Limb (tissue), 2 donors: ENCODE results near the gene METAP1.
"Not testable (repeated sequence)": the region's sequence is repeated elsewhere in the genome, so short reads cannot be mapped to it uniquely, and the experiment has no call there.

Experiments
- DNase-seq, 2 donors: peaks; one replicate each; pipeline ENCODE4 v3.0.0-alpha.2; 2016; ENCODE audit errors: extremely low spot score in 2 of 2

The METAP1 gene

DNA sequence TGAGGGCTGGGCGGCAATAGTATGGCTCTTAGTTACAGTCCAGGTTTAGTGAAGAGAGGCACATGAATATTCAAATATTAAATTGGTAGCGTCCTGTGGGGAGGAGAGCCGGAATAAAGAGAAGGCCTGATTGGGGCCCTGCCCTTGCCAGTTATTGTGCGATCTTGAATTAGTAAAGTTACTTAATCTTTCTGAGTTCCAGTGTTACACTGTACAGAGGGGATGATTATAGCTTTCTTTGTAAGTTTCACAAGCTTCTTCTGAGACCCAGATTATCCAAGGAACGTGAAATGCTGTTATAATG, 1.2 kb downstream of the METAP1 start:
- DNase-seq, result no peak

DNA sequence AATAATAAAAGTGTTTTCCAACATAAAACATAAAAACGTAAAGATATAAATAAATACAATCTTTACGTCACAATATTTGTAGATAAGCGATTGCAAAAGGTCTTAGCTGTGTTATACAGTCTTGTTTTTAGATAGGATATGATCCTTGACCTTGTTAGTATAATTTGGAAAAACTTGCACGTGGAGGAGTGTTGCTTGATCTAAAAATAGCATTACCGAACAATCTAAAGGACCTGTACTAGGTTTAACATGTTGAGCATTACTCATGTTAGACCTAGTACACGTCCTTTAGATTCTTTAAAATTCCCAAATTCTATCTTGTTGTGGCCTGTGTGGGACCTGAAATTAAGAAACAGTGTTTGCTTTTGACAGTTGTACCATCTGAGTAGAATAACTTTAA, 1.6 kb downstream of the METAP1 start:
- DNase-seq, result no peak

DNA sequence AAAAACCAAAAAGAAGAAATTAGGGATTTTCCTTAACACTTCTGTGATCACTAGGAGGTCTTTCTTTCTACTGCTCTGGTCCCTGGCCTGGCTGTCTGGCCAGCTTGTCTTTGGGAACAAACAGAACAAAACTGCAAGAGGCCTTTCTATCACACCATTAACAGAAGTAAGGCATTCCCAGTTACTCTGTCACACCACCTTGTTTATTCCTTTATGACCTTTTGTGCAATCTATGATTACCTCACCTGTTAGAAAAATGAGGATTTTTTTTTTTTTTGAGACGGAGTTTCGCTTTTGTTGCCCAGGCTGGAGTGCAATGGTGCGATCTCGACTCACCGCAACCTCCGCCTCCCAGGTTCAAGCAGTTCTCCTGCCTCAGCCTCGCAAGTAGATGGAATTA, 3.0 kb downstream of the METAP1 start:
- DNase-seq, result no peak

DNA sequence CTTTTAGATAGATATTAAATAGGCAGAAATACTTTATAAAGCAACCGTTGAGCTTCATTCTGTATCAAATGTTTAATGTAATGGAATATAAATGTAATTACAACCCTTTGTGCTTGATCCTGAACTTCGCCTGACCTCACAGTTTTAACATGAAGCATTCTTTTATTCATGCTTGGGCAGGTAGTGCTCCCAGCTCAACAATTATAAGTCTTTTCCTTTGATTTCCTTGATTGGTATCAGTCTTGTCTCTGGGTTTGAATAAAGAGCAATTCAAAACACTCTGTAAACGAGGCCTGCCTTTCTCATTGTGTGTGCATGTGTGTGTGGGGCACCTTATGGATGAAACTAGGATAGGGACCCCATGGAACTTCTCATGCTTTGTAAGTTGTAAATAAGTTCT, 6.8 kb downstream of the METAP1 start:
- DNase-seq, result no peak

DNA sequence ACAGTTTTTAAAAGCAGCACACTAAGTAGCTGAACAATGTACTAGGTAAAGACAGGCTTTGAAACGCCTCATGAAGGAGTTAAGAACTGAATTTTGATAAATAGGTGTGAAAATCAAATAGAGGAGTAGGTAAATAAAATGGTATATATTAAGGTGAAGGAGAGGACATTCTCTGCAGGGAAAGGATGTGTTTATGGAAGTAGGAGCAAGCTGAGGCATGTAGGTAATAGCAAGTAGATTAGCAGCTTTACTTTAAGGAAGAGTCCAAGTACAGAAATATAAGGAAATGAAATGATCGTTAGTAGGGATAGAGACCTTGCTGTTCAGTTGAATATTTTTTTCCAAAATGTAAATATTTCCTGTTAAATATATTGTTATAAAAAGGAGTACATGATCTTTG, 12.5 kb downstream of the METAP1 start:
- DNase-seq, result no peak

DNA sequence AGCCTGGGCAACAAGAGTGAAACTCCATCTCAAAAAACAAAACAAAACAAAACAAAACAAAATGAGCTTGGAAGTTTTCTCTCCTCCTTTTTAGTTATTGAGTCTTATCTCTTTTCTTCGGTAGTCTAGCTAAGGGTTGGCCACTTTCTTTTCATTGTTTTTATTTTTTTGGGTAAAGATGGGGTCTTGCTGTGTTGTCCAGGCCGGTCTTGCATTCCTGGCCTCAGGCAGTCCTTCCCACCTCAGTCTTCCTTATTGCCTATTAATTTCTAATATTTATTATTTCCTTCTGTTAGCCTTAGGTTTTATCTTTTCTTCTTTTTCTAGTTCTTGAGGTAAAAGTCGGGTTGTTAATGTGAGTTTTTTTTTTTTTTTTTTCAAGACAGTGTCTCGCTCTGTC, 16.4 kb downstream of the METAP1 start:
- no peak for DNase-seq

DNA sequence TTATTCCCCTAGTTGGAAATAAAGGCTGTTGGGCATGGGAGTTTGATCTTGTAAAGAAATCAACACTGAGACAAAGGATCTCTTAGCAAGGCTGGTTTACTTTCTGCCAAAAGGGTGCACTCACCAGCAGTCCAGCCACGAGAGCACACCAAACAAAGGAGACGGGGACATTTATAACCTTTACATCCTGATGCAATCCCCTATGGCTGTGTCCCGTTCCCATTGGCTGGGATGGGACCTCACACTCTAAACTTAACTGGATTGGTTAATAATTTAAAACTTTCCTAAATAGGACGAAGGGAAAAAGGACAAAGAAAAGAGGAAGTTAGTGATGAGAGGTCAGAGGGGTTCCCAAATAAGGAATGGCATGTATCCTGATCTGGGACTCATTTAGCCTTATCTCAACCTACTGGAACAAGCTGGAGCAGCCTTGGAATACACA, 17.9 kb downstream of the METAP1 start:
- DNase-seq, result no peak

DNA sequence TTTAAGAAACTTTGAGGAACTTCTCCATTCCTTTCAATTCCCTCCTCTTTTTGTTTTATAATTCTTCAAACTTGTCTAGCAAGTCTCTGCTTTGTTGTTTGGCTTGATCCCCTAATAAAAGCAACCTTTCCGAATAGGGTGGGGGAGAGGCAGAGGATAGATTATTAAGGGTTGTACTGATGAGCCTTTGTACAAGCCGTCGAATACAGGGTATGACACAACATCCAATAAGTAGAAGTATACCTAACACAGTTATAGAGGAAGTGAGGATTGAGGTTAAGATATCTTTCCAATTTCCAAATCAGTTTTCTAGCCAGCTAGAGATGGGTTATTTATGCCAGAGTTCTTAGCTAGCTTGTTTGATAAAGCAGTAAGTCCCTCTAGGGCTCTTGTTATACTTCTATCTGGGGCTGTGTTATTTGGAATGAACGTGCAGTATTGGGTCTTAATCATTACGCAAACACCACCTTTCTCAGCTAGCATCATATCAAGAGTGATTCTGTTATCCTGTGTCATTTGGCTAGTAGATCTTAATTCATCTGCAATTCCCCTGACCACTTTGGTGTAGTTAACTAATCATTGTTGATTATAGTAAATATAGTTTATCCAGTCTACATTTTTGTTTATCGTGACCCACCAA, 18.5 kb downstream of the METAP1 start:
- DNase-seq, result no peak

DNA sequence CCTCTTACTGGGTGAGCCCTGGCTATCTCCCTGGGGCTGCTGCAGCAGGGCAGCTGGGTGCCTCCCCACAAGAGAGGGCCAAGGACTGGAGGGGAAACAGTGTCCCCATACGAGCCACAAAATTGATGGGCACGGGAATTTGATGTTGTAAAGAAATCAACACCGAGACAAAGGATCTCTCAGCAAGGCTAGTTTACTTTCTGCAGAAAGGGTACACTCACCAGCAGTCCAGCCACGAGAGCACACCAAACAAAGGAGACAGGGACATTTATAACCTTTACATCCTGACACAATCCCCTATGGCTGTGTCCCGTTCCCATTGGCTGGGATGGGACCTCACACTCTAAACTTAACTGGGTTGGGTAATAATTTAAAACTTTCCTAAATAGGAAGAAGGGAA, 25.9 kb downstream of the METAP1 start:
- no peak for DNase-seq

DNA sequence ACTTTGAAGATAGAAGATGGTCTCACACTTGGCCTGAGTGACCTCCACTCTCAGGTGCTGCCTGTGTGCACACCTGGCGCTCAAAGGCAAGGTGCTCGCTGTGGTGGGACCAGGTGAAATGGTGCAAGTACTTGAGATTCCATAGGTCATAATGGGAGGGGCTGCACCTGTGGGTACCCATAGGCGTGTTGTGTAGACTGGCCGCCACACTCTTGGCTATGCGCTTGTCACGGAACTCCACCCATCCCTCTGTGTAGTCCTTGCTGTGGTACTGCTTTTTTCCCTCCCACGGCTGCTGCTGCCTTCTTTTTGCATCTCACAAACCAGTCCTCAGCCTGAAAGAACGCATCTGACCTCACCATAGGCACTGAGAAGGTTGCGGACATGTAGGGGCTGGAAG, 27.0 kb downstream of the METAP1 start:
- no peak for DNase-seq

DNA sequence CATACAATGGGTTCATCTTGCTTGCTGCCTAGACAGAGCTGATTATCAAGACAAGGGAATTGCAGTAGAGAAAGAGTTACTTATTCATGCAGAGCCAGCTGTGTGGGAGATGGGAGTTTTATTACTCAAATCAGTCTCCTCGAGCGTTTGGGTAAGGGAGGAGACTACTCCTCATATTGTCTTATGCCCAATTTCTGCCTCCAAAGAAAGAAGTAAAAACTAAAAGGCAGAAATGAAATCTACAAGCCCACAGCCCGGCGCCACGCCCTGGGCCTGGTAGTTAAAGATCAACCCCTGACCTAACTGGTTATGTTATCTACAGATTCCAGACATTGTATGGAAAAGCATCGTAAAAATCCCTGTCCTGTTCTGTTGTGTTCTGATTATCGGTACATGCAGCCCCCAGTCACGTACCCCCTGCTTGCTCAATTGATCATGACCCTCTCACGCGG, 28.3 kb downstream of the METAP1 start:
- not testable (repeated sequence) for DNase-seq

DNA sequence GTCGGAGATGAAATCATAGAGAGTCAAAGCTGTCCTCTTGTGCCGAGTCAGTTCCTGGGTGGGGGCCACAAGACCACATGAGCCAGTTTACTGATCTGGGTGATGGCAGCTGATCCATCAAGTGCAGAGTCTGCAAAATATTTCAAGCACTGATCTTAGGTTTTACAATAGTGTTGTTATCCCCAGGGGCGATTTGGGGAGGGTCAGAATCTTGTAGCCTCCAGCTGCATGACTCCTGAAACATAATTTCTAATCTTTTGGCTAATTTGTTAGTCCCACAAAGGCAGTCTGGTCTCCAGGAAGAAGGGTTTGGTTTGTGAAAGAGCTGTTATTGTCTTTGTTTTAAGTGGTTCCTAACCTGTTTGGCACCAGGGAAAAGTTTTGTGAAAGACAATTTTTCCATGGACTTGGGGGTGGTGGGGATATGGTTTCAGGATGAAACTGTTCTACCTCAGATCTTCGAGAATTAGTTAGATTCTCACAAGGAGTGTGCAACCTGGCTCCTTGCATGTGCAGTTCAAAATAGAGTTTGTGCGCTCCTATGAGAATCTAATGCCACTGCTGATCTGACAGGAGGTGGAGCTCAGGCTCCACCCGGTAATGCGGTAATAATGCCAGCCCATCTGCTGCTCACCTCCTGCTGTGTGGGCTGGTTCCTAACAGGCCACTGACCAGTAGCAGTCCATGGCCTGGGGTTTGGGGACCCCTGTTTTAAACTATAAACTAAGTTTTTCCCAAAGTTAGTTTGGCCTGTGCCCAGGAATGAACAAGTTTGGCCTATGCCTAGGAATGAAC, 29.2 kb downstream of the METAP1 start:
- no peak for DNase-seq

DNA sequence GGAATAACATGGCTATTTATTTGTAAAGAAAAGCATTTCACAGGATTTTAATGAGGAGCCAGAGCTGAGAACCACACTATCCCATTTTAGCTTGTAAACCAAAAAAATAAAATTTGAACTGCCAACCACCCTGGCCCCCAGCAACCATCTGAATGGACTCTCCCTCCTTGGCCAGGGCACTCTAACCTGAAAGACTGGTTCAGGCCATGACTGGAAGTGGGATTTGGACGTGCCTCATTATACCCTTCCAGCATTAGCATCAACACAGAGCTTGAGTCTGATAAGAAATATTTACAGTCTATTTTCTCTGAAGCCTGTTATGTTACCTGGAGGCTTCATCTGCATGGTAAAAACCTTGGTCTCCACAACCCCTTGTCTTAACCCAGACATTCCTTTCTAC, 30.0 kb downstream of the METAP1 start:
- DNase-seq, result no peak

DNA sequence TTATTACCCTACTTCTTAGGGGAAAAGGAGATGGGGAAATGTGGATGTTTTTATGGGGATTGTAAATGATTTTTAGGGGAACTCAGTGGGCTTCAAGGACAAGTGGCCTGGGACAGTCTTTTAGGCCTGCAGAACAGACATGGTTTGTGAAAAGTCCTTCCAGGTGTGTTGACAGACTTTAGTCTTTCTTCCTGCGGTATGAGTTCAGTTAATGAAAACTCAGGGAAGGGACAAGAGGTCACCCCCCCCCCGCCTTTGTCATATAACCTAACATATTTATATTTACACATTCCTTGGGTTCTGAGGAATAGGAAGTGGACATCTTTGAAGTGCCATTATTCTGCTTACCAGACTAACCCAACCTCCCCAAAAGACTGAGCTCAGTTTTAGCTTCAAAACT, 31.8 kb downstream of the METAP1 start:
- no peak for DNase-seq

DNA sequence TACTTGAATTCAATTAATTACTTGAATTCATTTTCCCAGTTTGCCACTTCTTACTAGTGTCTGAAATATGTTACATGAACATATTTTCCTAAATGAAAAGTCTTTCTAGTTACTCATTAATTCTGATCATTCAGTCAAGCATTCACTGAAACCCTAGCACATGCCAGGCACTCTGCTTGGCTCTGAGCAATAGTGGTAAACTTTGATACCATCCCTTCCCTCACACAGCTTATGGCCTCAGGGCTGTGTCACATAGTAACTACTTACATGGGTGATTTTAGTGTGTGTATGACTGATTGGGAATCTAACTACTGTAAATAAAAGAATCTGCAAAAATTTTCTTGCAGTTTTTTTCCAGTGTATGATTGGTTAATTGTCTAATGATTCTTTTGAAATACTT, 32.7 kb downstream of the METAP1 start:
- no peak for DNase-seq

DNA sequence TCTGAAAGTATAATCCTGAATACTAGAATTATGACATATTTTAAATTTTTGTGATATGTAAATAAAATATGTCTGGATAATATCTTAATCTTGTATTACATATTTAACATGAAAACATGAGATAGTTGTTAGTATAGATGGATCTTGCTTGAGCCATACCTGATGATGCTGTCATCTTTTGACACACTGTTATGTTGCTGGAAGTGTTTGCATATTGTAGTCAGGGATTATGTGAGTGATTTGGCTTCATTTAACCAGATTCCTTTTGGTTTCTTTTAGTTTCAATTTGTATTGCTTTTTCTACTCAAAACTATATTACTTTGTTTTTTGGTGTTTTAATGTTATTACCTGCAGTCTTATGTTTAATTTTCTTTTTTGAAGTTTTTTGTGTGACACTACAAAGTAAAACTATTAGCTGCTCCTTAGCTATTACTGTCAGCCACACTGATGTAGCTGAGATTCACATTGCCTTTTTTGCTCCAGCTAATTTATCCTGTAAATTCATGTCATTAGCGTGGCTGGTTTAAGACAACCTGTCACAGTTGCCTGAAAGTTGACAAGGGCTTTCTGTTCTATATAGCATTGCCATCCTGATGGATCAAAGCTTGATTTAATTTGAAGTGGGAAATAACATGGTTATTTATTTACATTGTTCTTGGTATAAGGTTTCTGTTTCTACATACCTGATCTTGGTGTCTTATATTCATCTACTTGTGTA, 33.7 kb downstream of the METAP1 start:
- no peak for DNase-seq

DNA sequence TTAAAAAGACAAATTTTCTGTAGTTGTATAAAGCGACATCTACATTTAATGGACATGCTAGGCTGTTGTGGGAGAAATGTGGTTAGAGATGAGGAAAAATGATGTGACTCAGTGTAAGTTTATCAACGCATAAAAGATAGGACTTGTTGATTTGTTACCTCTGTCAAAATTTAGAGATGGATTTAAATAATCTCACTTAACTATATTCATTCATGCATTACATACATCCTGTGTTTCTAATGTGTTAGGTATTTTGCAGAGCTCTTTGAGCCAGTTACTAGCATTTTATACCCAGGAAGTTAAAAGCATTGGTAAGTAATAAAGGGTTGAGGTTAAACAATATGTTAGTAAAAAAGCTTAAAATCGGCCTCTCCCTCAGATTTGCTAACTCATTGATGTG, 34.3 kb downstream of the METAP1 start:
- DNase-seq, result no peak

DNA sequence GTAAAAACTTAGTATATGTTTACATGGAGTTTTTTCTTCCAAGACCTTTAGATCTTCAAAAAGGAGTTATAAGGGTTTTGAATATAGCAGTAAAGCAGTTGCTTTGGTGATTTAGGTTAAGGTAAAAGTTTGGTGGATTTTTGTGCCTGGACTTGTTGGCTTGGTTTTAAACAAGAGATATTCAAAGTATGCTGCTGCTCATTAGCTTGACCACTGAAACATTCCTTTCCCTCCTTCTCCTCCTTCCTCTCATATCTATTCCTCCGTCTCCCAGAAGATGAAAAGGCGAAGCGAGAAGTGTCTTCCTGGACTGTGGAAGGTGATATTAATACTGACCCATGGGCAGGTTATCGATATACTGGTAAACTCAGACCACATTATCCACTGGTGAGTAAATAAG, 38.4 kb downstream of the METAP1 start:
- no peak for DNase-seq

DNA sequence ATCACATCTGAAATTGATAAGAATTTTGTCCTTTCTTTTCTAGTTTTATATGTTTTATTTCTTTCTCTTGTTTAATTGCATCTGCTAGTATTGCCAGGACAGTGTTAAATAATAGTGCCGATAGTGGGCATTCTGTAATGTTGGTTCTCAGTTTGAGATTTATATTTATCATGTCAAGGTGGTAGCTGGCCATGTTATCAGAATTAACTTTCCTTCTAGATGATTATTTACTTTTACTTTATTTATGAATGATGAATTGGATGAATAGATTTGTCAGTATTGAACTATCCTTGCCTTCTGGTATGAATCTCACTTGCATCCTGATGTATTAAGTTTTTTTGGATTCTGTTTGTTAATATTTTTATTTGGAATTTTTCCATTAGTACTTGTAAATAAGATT, 42.7 kb downstream of the METAP1 start:
- DNase-seq, result no peak

DNA sequence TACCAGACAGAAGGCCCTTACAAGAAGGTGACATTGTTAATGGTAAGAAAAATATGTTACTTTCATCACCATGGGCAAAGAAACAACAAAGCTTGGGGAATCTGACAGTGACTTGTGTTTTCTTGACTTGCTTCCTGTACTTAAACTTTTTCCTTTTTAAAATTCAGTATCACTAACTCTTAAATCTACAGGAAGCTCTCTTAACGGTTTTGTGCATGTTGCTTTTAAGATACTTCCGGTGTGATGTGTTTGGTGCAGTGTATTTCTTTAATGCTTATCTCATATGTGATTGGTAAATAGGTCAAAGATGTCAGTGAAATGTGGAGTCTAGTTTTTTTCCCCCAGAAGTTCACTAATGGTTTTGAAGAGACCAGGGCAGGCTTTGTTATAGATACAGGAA, 47.8 kb downstream of the METAP1 start:
- DNase-seq, result no peak

DNA sequence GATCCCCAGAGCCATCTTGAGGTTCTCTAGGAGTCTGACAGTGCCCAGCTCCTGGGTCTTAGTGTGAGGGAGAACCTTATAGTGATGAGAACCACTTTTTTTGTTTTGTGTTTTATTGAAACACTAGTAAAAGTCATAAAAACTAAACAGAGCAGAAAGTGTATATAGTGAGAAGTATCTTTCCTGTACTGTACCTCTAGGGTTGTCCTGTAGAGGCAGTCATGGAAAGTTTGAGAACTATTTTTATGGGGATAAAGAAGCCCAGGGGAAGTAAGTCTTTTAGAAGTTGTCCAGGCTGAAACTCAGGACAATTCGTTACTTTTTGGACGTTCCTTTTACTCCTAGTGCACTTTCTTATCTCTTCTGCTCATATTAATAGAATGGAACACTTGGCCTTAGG, 52.2 kb downstream of the METAP1 start:
- DNase-seq, result no peak

DNA sequence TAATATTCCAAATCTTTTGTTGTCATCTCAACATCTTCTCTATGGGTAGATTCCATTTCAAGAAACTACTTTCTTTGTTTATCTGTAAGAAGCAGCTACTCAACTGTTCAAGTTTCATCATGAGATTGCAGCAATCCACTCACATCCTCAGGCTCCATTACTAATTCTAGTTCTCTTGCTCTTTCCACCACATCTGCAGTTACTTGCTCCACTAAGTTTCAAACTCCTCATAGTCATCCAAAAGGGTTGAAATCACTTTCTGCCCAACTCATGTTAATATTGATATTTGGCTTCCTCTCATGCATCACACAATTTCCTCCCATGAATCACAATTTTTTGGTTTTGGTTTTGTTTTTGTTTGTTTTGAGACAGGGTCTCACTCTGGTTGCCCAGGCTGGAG, 57.4 kb downstream of the METAP1 start:
- DNase-seq, result no peak
